ENCODE measurements around the gene KLHL22.
"Not testable (repeated sequence)": the region's sequence is repeated elsewhere in the genome, so short reads cannot be mapped to it uniquely, and the experiment has no call there.

KLHL22 gene

GRCh38 chr22:20516399-20516798 is 20.8 kb upstream of the KLHL22 start:
- TF ChIP-seq CTCF (IDR thresholded peaks at IDR 0.05; ENCODE audit: borderline replicate concordance, control extremely low read depth, extremely low read depth, insufficient read depth, missing control alignments) = no peak
- in situ Hi-C loops (cut with MboI; ENCODE audit: low sequenced_read_pairs, unreplicated experiment) = no loop called here
- DNase-seq (ENCODE audit: low spot score) = no peak

DNA sequence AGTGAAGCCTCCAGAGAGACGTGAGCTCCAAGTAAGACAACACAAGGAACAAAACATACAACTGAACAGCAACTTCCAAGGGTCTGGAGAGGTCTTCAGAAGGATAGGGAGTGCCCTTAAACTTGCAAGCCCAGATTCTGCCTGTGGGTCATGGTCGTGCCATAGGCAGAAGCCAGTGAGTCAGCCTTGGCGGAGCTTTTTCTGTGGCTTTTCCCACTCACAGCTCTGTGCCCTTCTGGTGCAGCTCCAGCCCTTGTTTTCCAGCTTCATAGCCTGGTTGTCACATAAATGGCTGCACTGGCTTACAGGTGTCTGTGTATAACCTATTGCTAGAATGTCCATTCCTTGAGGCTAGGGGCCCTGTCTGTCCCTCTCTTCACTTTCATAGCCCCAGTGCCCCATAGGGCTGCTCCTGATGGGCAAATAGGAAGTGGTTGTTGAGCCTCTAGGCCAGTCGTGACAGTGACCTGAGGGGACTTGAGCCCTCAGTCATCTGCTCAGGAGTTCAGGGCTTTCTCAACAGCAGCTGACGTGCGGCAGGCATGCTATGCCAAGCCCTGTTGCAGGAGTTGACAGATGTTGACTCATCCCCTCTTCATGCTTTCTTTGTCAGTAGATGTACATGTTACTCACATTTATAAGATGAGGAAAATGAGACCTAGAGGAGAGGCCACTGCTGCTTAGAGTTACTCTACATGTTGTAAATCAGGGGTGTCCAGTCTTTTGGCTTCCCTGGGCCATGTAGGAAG is 19.2 kb upstream of the KLHL22 start:
- no peak for TF ChIP-seq CTCF (IDR thresholded peaks at IDR 0.05; ENCODE audit: borderline replicate concordance, control extremely low read depth, extremely low read depth, insufficient read depth, missing control alignments)
- no peak for DNase-seq (ENCODE audit: low spot score)
- in situ Hi-C loops (cut with MboI; ENCODE audit: low sequenced_read_pairs, unreplicated experiment) = no loop called here

- in situ Hi-C loops (cut with MboI; ENCODE audit: low sequenced_read_pairs, unreplicated experiment) = no loop called here
- TF ChIP-seq CTCF (IDR thresholded peaks at IDR 0.05; ENCODE audit: borderline replicate concordance, control extremely low read depth, extremely low read depth, insufficient read depth, missing control alignments) = no peak
- DNase-seq (ENCODE audit: low spot score) = no peak
Observed at GRCh38 chr22:20511578-20512229, 16.1 kb upstream of the KLHL22 start.

GRCh38 chr22:20510811-20511577 is 15.4 kb upstream of the KLHL22 start:
- no peak for TF ChIP-seq CTCF (IDR thresholded peaks at IDR 0.05; ENCODE audit: borderline replicate concordance, control extremely low read depth, extremely low read depth, insufficient read depth, missing control alignments)
- no peak for DNase-seq (ENCODE audit: low spot score)
- in situ Hi-C loops (cut with MboI; ENCODE audit: low sequenced_read_pairs, unreplicated experiment) = no loop called here

DNA sequence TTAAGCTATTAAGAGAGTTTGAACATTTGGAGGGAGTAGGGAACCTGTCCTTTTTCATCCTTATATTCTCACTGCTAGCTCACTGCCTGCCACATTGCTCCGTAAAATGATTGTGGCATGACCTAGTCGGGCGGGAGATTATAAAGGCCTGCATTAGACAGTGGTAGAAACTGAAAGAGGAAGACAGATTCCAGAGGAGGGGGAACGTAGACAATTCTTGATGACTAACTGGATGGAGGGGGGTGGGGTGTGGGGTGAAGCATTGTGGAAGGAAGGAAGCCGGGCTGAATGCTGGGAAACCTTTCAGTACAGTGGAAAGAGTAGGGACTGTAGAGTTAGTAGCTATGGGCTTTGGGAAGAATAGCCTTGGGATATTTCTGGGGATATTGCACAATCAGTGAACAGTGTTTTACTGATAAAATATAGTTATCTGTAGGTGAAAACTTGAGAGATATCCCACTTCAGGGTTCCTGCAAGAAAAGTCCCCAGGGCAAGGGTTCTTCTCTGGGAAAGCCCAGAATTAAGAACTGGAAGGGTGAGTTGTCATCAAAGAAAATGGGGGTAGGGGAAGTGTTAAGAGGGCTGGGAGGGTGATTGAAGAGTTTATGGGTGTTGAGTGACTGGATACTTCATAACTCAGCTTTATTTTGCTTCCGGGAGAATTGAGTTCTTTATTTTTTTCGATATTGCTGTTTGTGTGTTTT is 13.9 kb upstream of the KLHL22 start:
- no peak for DNase-seq (ENCODE audit: low spot score)
- in situ Hi-C loops (cut with MboI; ENCODE audit: low sequenced_read_pairs, unreplicated experiment) = no loop called here
- TF ChIP-seq CTCF (IDR thresholded peaks at IDR 0.05; ENCODE audit: borderline replicate concordance, control extremely low read depth, extremely low read depth, insufficient read depth, missing control alignments) = no peak

DNA sequence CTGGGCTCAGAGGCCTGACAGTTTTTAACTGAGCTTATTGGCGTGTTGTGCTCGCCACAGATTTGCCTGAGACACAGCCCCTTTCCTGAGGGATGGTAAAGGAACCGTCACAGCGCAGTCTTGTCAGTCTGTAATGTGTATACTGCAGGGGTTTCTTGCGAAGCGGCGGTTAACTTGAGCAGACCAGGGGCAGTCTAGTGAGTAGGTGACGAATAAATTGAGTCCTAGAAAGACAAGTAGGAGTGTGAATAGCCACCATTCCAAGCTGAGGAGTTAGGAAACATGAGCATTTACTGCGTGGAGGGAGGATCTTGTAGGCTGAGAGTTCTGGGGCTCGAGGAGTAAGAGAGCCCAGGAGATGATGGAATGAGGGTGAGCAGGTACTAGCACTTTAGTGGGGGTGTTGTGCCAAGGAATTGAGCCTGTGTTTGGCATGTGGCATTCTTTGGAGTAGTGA is 13.2 kb upstream of the KLHL22 start:
- no peak for TF ChIP-seq CTCF (IDR thresholded peaks at IDR 0.05; ENCODE audit: borderline replicate concordance, control extremely low read depth, extremely low read depth, insufficient read depth, missing control alignments)
- DNase-seq (ENCODE audit: low spot score) = no peak

DNA sequence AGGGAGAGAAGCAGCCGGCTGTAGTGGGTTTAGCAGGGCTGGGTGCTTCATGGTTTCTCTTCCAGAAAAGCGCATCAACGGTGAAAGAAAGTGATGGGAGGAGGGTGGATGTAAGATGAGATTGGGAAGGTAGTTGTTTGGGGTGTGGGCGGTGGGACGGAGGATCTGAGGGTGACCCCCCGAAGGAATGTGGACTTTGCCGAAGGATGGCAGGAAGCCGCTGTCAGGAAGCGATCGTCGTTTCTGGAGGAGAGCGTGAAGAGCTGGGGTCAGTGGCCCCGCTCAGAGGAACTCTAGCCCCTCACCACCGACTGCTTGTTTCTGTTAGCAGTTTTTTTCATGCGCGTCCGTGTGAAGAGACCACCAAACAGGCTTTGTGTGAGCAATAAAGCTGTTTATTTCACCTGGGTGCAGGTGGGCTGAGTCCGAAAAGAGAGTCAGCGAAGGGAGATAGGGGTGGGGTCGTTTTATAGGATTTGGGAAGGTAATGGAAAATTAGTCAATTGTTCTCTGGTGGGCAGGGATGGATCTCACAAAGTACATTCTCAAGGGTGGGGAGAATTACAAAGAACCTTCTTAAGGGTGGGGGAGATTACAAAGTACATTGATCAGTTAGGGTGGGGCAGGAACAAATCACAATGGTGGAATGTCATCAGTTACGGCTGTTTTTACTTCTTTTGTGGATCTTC is 12.6 kb upstream of the KLHL22 start:
- in situ Hi-C loops (cut with MboI; ENCODE audit: low sequenced_read_pairs, unreplicated experiment); DNase-seq (ENCODE audit: low spot score): not testable (repeated sequence)

More for the DNA sequence above, 13.2 kb upstream of the KLHL22 start:
- in situ Hi-C loops (cut with MboI; ENCODE audit: low sequenced_read_pairs, unreplicated experiment) = no loop called here
